A673 (cell line): ENCODE results near the gene SLC2A1.

Experiments
- EZH2 ChIP-seq: fragments of 200-600 bp; sonication (generic); IDR thresholded peaks from 2 replicates; pipeline ENCODE4 v1.6.1; 2017; ENCODE audit warnings: borderline replicate concordance, low read depth, mild to moderate bottlenecking, mixed read lengths, antibody characterized with exemption, low read length; ENCODE audit not compliant: poor library complexity, severe bottlenecking
- TF ChIP-seq, protein P1 (sequence below): fragments of 300-800, 200-600 bp; sonication (generic); conservative IDR thresholded peaks from 2 replicates; pipeline ENCODE4 v1.5.1; 2017; ENCODE audit warnings: low read depth, mild to moderate bottlenecking, antibody characterized with exemption, low read length, moderate library complexity, mixed read lengths

DNA sequence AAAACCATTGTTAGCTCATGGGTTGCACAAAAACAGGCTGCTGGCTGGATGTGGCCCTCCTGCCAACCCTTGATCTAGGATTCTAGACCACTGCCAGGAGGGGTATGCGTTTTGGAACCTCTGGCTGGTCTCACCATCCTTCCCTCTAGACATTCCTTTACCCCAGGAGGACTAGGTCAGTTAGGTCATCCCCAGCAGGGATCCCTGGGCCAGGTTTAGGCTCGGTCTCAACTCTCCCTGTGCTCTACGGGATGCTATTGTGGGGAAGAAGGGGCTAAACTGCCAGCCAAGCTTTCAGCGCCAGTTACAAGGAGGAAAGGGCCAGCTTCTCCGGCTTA lies 22.7 kb downstream of the SLC2A1 start:
- TF ChIP-seq, protein P1, sequence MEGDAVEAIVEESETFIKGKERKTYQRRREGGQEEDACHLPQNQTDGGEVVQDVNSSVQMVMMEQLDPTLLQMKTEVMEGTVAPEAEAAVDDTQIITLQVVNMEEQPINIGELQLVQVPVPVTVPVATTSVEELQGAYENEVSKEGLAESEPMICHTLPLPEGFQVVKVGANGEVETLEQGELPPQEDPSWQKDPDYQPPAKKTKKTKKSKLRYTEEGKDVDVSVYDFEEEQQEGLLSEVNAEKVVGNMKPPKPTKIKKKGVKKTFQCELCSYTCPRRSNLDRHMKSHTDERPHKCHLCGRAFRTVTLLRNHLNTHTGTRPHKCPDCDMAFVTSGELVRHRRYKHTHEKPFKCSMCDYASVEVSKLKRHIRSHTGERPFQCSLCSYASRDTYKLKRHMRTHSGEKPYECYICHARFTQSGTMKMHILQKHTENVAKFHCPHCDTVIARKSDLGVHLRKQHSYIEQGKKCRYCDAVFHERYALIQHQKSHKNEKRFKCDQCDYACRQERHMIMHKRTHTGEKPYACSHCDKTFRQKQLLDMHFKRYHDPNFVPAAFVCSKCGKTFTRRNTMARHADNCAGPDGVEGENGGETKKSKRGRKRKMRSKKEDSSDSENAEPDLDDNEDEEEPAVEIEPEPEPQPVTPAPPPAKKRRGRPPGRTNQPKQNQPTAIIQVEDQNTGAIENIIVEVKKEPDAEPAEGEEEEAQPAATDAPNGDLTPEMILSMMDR: no peak
- no peak for TF ChIP-seq EZH2
